Hindlimb muscle (tissue), 1 donor: ENCODE results near the gene CBR1. TPM values are rescaled to one million over a fixed set of nuclear protein-coding genes. Genes with fewer than 3 reads are reported as not detected.

Source experiments
- DNase-seq: peaks from one replicate; pipeline ENCODE4 v3.0.0-alpha.2; 2013
- polyA plus RNA-seq: library from polyadenylated mRNA; unstranded; fragments of 120-200 nt; gene quantifications from one replicate; pipeline ENCODE4 v1.2.1, GENCODE V29; 2013; ENCODE audit not compliant: insufficient read length

Gene CBR1
- polyA plus RNA-seq, 1 donor: 23.1 TPM

- DNase-seq: no peak
These were observed 50.6 kb downstream of the CBR1 start for GRCh38 chr21:36120304-36120888.

Other genes with a start within 250 kb of the CBR1 start
- gene SETD4, start 9.5 kb upstream of the CBR1 start, polyA plus RNA-seq: 19.8 TPM
- 2.1 TPM for gene CBR3, start 65.1 kb downstream of the CBR1 start, polyA plus RNA-seq
- 11.3 TPM for gene DOP1B, start 86.8 kb downstream of the CBR1 start, polyA plus RNA-seq